Measurements from ENCODE around the gene ZNF678. TPM values are rescaled to one million over a fixed set of nuclear protein-coding genes. Genes with fewer than 3 reads are reported as not detected.

ZNF678 gene
- total RNA-seq, 1 donor from 2014 or later = 15.2 TPM

DNA sequence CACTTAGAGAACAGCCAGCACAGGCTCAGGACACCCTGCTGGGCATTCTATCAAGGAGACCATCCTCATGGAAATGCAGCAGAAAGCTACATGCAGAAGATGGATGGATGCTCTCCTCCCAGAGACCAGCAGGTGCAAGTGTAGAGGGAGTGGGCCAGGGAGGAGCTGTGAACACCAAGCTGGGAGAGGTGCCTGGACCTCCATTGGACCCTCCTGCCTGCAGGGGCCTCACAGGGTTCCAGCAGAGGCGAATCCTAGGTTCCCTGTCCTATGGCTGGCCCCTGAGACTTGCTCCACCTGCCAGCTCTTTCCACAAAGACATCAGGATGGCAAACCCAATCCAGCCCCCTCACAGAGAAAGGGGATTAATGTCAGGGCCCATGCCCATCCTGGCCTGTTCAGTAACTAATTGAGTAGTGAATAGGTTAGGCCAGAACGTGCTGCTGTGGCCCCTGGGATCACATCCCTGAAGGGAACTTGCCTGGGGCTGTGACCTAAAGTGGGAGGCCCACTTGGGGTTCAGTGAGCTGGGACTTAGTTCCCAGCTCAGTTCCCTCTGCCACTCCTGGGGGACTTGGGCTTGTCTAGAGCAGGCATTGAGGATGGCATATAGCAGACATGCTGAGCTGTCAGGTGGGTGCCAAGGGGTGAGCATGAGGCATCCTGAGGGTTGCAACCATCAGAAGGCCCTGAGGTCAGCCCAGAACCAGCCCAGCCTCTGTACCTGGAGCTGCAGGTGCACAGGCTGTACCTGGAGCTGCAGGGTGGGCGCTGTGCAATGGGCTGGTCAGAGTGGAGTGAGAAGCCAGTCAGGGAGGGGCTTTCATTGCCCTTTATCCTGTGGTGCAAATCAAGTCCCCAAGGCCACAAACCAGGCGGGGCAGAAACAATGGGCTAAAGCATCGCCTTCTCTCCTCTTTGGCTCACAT, 22.9 kb upstream of the ZNF678 start:
- Histone ChIP-seq H3K4me3 (no peak overlapping the region), H3K36me3 (no peaks in the 10 kb centered on the region), H3K27ac (no peak overlapping the region), H3K27me3 (no peaks in the 10 kb centered on the region), H3K4me1 (peaks cover 19% of the 10 kb centered on the region), H3K9me3 (no peaks in the 10 kb centered on the region)
- intact Hi-C loops (cut with DNase I) = no loop called here
- peak in 1 of 2 donors; percentile 78 for DNase-seq (ENCODE audit: extremely low spot score in 2 of 2)
- no peak for TF ChIP-seq POLR2AphosphoS5 (IDR thresholded peaks at IDR 0.05; ENCODE audit: insufficient read depth in 1 of 2, low read depth in 1 of 2)

DNA sequence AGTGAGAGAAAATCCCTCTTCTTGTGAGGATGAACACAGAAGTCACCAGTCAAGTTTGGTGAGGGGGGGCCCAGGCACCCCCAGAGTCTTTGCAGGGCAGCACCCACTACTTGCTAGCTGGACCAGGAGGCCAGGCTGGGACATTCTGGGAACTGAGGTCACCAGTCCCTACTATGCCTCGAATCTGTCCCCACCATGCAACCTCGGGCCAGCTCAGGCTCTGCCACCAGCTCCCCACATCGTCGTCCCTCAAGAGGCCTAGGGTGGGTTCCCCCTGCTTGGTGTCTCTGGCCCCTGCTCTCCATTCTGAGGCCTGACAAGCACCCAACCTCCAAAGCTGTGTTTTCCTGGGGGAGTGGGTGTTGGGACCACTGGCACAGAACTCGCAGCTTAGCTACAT, 22.2 kb upstream of the ZNF678 start:
- no peaks in the 10 kb centered on the region for H3K36me3 ChIP-seq
- TF ChIP-seq POLR2A (IDR thresholded peaks at IDR 0.05) = no peak
- TF ChIP-seq POLR2AphosphoS5 (IDR thresholded peaks at IDR 0.05; ENCODE audit: insufficient read depth in 1 of 2, low read depth in 1 of 2) = no peak
- TF ChIP-seq, protein P1, sequence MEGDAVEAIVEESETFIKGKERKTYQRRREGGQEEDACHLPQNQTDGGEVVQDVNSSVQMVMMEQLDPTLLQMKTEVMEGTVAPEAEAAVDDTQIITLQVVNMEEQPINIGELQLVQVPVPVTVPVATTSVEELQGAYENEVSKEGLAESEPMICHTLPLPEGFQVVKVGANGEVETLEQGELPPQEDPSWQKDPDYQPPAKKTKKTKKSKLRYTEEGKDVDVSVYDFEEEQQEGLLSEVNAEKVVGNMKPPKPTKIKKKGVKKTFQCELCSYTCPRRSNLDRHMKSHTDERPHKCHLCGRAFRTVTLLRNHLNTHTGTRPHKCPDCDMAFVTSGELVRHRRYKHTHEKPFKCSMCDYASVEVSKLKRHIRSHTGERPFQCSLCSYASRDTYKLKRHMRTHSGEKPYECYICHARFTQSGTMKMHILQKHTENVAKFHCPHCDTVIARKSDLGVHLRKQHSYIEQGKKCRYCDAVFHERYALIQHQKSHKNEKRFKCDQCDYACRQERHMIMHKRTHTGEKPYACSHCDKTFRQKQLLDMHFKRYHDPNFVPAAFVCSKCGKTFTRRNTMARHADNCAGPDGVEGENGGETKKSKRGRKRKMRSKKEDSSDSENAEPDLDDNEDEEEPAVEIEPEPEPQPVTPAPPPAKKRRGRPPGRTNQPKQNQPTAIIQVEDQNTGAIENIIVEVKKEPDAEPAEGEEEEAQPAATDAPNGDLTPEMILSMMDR (IDR thresholded peaks at IDR 0.05) = no peak
- H3K4me1 ChIP-seq = peaks cover 19% of the 10 kb centered on the region
- H3K4me3 ChIP-seq = no peak overlapping the region
- H3K27me3 ChIP-seq = no peaks in the 10 kb centered on the region
- no peaks in the 10 kb centered on the region for H3K9me3 ChIP-seq
- no peak overlapping the region for H3K27ac ChIP-seq
- DNase-seq (ENCODE audit: extremely low spot score in 2 of 2) = peak in 1 of 2 donors; percentile 67
- intact Hi-C loops (cut with DNase I) = no loop called here

DNA sequence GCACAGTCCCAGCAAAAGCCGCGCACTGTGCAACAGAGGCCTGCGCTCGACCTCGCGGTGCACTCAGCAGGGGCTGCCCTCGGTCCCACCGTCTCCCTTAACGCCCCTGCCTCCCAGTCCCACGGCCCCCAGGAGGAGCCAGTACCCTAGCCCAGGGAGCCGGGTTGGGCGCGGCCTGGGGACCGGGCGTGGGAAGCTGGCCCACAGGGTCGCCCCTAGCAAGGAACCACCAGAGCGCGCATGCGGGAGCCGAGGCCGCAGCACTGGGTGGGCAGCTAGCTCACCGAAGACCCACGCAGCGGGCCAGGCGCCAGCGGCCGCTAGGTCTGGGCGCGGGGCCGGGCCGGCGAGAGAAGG, 21.6 kb upstream of the ZNF678 start:
- no peak for TF ChIP-seq POLR2AphosphoS5 (IDR thresholded peaks at IDR 0.05; ENCODE audit: insufficient read depth in 1 of 2, low read depth in 1 of 2)
- no peak for TF ChIP-seq POLR2A (IDR thresholded peaks at IDR 0.05)
- TF ChIP-seq, protein P1 (IDR thresholded peaks at IDR 0.05) = no peak
- Histone ChIP-seq H3K9me3 (no peaks in the 10 kb centered on the region), H3K4me1 (peaks cover 19% of the 10 kb centered on the region), H3K36me3 (no peaks in the 10 kb centered on the region), H3K4me3 (peak overlapping the region; percentile 79 to 97), H3K27me3 (no peaks in the 10 kb centered on the region), H3K27ac (peak overlapping the region; percentile 62)
- DNase-seq (ENCODE audit: extremely low spot score in 2 of 2) = peak in 1 of 2 donors; percentile 62
- intact Hi-C loops (cut with DNase I) = no loop called here

DNA sequence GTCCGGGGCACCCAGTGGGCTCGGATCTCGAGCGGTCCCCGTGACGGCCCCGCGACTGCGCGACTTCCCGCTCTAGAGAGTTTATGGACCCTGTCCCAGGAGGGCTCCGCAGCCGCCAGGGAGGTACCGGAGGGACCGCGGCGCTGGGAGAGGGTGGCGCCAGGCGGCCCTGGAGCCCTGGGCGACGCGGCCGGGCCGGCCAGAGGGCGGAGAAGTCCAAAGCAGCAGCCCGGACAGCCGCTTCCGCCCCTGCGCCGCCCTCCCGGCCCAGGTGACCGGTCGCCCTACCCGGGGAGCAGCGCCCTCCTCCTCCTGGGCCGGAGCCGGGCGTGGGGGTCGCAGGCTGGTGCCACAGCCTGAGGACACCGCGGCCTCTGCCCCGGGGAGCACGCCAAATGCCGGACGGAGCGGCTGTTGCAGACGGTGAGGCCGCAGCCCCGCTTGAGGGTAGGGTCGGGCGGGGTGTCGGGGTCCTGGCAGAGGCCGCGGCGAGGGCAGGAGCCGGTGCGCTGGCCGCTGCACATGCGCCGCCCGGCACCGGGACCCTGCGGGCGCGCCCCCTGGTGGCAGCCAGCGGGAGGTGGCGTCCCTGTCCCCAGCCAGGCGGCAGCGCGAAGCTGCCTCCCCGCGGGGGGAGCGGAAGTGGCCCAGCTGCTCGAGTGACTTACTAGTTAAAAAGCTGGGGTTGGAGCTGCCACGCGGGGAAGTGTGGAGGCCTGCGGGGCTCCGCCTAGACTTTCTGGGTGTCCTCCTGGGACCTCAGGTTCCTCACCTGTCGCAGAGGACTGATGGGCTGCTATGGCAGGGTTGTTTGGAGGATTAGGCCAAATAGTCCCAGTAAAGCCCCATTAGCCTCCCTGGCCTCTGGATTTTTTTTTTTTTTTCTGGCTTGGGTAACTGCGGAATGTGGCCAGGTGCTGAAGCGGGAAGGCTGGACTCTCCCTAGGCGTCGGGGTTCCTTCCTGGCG, 20.9 kb upstream of the ZNF678 start:
- intact Hi-C loops (cut with DNase I) = no loop called here
- H3K36me3 ChIP-seq = no peaks in the 10 kb centered on the region
- no peaks in the 10 kb centered on the region for H3K9me3 ChIP-seq
- no peaks in the 10 kb centered on the region for H3K27me3 ChIP-seq
- H3K4me1 ChIP-seq = peaks cover 19% of the 10 kb centered on the region
- H3K27ac ChIP-seq = peak overlapping the region; percentile 62
- H3K4me3 ChIP-seq = peak overlapping the region; percentile 79 to 97
- DNase-seq (ENCODE audit: extremely low spot score in 2 of 2) = peak; percentile 90 to 96
- TF ChIP-seq, protein P1 (IDR thresholded peaks at IDR 0.05) = peak; percentile 90 to 91 (median 91)
- no peak for TF ChIP-seq POLR2A (IDR thresholded peaks at IDR 0.05)
- TF ChIP-seq POLR2AphosphoS5 (IDR thresholded peaks at IDR 0.05; ENCODE audit: insufficient read depth in 1 of 2, low read depth in 1 of 2) = no peak

DNA sequence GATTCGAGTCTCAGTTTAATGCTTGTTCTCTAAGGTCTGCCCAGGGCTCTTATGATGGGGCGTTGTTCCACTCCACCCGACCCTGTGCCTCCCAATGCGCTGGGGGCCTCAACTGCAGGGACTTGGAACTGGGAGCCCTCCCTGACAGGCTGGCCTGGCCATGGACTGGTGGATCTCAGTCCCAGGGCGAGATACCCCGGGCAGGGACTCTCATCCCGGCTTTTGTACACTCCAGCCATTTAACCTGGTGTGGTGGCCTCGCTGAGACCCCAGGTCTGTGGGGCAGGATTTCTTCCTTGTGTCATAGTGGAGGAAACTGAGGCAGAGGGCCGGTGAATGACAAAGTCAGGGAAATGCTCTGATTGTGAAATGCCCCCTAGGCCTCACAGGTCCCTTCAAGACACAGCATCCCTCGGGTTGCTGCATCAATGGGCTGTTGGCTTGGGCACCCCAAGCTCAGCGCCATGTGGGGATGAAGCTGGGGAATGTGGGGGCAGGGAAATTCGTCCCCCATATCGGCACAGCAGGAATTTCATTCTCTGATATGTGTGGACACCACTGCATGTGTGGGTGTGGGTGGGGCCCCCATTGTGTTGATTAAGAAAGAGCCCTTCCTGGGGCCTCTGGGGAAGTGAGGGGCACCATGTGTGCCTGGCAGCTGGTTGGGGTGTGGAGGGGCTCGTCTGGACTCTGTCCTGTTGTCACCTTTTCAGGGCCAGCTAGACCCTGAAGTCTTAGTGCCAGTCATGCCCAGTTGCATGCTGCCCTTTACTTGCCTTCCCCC, 19.9 kb upstream of the ZNF678 start:
- Histone ChIP-seq H3K27ac (no peak overlapping the region), H3K9me3 (no peaks in the 10 kb centered on the region), H3K4me1 (peaks cover 19% of the 10 kb centered on the region), H3K27me3 (no peaks in the 10 kb centered on the region), H3K4me3 (no peak overlapping the region), H3K36me3 (no peaks in the 10 kb centered on the region)
- TF ChIP-seq POLR2A (IDR thresholded peaks at IDR 0.05) = no peak
- TF ChIP-seq POLR2AphosphoS5 (IDR thresholded peaks at IDR 0.05; ENCODE audit: insufficient read depth in 1 of 2, low read depth in 1 of 2) = no peak
- TF ChIP-seq, protein P1 (IDR thresholded peaks at IDR 0.05) = no peak
- DNase-seq (ENCODE audit: extremely low spot score in 2 of 2) = peak in 1 of 2 donors; percentile 74
- intact Hi-C loops (cut with DNase I) = no loop called here
